ENCODE data around the gene KIF6.

The KIF6 gene

DNA sequence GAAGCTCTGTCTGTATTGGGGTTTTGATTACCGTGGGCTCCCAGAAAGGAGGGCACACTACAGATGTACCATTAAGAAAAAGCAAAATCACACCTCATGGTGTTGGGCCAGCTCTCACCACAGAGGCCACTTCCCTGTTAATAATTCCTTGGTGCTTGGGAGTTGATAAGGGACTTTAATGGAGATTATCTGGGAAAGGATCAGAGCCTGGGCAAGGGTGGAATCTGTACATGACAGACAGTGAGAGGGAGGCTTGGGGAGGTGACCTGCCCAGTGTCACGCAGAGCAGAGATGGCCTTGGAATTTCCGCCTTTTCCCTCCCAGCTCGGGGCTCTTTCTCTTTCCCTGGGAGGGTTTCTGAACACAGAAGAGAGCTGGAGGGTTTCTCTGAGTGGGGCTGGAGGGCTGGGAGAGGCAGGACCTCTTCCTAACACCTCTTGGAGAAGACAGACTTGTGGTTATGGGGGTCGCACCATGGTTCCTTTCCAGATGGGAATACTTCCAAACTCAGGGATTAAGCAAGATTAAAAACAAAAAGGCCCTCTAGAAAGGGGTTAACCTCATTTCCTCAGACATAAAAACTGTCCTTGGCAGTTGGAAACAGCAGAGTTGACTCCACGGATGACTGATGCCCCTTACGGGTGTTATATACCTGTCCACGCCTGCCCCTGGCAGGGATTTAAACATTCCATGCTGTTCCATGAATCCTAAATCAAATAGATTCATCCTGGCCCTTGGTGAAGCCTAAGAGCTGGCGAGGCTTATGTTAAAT, 385.9 kb downstream of the KIF6 start:
- DNase-seq: peak; percentile 14

DNA sequence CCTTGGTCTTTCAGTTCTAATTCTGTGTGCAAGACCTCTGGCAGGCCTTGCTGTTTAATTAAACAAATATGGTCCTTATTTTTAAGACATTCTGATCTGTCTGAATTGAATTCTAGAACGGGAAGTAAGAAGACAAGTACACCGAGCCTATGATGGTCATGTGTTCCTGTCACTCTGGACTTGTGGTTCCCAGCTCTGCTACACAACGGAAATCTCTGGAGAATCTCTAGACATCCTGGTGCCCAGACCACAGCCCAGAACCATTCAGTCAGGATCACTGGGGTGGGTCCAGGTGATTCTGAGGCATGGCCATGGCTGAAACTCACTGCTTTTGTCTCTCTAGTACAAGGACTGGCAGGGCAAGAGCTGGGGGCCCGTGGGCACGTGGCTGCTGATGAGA, 386.8 kb downstream of the KIF6 start:
- no peak for DNase-seq

DNA sequence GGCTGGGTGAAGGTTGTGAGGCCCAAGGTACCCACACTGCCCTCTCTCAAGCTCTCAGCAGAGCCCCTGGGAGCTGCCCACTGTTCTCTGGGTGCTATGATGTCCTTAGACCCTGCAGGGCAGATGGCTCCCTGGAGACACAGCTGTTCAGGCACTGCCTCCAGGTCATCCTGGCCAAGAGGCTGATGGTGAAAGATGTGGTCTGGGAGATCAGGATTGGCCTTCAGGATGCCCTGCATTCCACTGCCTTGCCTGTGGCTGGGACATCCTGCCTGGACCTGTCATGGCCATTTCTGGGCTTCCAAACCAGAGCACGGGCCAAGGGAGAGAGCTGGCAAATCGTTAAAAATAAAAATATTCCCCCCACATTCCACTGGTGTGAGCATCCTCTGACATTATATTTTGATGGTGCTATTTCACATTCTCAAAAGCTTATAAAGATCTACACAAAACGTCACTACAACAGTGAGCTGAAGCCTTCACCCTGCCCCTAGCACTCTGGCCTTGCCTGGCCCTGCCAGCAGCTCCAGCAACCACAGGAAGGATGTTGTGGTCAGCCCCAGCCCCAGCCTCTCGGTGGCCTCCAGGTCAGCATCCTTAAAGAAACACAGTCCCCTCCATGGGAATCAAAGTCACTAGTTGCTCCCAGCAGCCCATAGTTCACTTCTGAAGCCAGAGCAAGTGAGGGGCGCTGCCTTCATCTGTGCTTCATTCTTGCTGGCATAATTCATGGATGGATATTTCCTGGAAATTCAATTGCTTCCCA, 389.2 kb downstream of the KIF6 start:
- no peak for DNase-seq

DNA sequence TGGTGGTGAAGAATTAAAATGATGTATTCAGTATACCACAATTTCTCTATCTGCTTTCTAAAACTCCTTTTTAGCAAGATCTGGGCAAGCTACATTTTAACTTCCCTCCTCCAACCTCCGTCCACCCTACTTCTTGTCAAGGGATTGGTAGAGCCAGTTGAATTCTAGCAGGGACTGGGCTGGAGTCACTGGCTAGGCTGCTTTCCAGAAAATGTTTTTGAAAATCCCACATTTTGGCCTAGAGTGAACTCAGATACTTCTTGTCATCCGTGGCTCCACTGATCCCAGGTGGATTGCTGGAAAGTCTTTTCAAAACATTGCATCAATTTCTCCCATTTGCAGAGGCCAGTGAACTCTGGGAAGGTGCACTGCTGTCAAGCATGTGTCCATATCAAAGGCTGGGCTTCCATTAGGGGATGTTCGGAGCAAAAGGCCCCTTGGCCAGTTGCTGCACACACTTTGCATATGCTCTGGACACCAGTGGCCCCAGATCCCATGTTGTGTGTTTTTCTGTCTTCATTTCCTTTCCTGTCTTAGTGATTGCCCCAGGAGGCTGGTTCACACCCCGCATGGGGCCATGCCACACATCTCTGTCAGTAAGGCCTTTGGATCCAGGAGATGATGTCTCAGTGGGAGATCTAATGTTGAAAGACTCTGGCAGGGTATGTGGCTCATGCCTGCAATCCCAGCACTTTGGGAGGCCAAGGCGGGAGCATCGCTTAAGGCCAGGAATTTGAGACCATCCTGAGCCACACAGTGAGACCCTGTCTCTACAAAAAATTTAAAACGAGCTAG, 391.4 kb downstream of the KIF6 start:
- no peak for DNase-seq

DNA sequence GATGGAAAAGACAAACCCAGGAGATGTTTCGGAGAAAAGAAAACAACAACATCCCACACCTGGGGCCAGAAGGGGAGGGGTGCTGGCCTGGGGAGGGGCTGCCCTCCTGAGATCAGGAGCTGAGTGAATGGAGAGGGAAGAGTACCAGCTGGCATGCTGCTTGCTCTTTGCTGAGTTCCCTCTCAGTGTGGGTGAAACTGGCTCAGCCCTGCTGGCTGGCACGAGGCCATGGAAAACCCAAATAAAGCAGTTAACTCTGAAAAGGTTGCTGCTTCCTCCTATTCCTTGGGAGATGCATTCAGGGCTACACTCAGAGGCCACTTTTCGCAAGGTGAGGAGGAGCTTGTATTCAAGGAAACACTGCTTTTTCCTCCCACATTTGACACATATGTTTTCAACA, 394.7 kb downstream of the KIF6 start:
- DNase-seq: peak; percentile 55

DNA sequence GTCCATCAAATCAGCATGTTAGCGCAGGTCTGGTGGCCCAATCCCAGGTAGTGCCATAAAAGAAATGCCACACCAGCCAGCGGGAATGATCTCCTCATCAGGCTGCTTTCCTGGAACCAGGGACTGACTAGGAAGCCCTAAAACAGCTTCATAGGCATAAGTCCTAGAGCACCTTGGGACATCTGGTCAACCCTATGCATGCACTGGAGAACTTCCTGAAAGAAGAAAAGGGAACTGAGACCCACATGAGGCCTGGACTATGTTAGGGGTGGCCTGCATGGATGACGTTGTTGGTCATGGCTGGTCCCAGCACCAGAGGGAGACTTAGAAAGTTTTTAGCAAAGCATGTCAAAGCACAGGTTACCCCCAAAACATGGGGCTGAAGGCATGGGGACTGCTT, 395.2 kb downstream of the KIF6 start:
- peak; percentile 50 for DNase-seq

DNA sequence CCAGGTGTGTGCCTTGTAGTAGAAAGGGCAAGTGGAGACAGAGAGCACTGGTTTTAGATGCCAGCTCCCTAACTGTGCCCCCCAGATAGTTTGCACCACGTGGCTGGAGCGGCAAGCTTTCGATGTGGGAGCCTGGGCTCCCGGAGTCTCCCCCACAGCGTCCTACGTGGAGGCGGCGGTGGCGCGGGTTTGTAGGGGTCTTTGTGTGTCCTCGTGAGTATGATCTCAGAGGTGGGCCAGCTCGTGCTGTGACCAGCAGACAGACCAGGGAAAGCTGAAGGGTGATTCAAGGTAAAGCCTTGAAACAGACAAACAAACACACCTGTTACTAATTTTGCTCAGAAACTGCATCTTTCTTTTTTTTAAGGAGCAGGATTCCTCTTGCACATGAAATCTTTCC, 397.1 kb downstream of the KIF6 start:
- DNase-seq: no peak

DNA sequence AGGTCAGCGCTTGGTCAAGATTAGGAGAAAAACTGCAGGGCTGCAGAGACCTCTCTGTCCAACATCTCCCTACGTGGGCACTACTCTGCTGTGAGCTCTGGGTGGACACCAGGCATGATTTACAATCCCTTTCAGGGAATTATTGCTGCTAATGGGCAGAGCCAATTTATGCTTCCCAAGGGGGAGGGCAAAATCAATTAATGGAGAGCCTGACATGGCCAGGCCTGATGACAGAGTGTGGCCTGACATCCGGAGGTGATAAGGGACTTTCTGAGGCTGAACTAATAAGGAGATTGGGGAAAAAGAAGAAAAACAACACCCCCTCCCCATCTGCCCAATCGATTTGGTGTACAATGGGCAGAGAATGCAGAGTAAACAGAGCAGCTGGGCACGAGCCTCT, 397.7 kb downstream of the KIF6 start:
- no peak for DNase-seq

DNA sequence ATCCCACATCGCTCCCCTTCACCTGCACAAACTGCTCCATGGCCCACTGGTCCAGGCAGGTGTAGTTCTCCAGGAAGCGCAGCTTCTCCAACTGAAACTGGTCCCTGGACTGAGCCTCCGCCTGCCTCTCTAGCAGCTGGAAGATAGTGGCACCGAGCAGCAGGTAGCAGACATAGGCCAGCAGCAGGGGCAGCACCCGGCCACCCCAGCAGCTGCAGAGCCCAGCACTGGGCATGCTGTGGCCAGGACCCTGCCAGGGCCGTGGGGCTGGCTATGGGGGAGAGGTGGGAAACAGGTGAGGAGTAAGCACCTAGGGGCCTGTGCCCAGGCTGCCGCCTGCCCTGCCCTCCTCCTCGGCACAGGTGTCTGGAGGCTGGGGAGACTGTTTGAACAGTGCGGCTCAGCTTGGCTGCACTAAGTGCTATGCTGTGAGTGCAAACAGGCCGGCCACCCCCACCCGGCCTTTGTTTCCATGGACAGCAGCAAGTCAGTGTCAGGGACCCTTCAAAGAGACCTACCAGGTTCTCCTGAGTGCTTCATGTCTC, 402.8 kb downstream of the KIF6 start, which contains the start of gene KCNK16:
Gene KCNK16 (minus strand): TSS at position 397 of the 545 bp plus-strand sequence. CDS start 162 bp downstream, at position 235.
- DNase-seq: peak; percentile 64

DNA sequence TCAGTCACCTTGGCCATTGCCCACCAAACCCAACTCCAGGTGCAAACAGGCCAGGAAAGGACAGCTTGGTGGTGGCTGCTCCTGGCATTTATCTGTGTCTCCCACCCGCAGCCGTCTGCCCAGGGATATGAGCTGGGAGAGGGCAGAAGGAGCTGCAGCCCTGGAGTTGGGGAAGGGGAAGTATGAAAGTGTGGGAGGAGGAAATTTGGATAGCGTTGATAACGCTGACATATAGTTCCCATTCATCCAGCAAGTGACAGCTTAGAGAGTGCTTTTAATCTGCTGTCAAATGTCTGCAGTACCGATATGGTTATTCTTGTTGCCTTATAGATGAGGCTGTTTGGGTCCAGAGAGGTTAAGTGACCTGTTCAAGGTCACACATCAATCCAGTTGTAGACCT, 403.4 kb downstream of the KIF6 start:
- no peak for DNase-seq

DNA sequence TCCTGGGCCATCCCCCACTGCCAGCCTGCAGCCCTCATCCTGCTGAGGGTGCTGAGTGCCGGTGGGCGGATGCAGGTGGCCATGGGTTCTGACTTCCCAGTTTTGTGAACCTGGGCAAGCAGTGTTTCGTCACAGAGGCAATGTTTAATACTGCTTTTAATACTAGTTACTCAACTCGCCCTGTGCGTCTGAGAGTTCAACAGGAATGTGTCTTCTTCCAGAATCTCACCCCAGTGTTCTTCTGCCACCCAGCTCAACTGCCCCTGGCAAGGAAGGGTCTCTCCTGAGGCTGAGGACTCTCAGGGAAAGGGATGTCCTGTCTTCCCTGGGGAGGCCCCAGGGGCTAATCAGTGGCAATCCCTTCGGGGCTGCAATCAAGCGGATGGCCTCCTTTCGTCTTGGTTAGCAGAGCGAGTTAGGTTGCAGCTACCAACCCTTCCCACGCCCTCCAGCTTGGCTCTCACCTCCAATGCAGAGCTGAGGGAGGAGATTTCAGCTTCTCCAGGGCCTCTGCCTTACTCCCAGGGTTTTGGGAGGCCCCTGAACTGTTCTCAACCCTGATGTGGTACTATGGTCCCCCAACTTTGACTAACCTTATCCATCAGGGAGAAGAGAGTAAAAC, 404.7 kb downstream of the KIF6 start:
- no peak for DNase-seq

DNA sequence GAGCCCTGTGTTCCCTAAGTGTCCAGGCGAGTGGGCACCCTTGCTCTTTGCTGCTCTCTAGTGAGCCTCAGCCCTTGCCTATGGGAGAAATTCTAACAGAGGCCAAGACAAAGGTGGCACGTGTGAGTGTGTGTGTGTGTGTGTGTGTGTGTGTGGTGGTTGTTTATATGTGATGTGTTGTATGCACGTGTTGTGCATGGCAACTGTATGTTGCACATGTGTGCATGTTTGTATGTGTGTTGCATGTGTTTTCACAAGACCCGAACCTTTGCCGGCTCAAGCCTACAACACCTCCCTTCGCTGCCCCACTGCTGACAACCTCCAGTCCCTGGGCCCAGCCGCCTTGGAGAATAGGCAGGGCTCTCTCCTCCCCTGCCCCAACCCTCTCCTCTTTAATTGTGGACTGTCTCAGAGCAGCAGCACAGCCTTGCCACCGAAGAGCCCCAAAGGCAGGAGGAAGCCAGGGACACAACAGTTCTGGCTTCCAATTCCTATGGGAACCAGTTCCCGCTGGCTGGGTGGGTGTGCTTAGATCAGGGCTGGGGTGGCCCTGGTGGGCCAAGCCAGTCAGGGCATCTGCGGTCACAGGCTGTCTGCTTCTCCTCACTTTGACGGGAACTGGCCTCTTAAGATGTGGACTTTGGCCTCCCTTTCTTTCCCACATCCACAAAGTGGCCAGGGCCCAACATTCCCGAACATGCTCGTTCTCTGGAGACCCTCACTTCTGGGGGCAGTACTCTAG, 405.4 kb downstream of the KIF6 start:
- no peak for DNase-seq

DNA sequence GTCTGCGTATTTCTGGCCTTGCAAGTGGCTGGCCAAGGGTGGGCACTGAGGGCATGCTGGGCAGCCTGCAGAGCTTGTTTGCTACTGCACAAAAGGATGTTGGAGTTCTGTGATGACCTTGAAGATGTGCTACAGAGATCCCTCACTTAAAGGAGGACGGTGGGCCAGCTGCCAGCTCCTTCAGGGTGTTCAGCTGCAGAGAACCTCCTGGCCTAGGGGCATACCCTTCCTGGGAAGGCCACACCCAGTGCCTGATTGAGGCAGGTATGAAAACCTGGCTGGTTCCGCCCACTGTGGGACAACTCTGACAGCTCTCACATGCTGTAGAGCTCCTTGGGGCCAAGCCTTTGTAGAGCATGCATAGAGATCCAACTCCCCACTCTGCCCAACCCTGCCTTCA, 408.0 kb downstream of the KIF6 start:
- DNase-seq: no peak

DNA sequence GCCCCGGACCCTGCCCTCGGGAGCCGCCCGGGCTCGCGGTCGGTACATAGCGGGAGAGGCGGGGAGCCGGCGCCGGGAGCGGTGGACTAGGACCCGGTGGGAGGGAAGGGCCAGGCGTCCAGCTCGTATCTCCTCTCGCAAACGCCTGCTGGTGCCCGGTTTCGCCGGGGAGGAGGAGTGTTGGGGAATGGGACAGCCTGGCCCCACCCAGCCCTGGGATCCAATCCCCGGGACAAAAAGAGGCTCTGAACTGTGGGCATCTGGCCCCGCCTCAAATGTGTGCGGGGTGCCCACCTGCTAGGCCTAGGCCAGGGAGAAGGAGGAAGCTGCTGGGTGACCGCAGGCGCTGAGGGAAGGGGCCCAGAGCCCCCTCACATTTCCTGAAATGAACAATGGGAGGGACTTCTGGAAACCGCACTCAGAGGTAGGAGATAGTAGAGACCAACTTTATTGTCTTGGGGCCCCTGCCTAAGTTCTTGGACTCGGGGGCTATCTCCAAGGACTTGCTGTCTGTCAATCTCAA, 410.9 kb downstream of the KIF6 start, which contains the start of gene KCNK17:
Gene KCNK17 (minus strand): TSS at position 147 of the 523 bp plus-strand sequence. CDS start 99 bp downstream, at position 48.
- no peak for DNase-seq

DNA sequence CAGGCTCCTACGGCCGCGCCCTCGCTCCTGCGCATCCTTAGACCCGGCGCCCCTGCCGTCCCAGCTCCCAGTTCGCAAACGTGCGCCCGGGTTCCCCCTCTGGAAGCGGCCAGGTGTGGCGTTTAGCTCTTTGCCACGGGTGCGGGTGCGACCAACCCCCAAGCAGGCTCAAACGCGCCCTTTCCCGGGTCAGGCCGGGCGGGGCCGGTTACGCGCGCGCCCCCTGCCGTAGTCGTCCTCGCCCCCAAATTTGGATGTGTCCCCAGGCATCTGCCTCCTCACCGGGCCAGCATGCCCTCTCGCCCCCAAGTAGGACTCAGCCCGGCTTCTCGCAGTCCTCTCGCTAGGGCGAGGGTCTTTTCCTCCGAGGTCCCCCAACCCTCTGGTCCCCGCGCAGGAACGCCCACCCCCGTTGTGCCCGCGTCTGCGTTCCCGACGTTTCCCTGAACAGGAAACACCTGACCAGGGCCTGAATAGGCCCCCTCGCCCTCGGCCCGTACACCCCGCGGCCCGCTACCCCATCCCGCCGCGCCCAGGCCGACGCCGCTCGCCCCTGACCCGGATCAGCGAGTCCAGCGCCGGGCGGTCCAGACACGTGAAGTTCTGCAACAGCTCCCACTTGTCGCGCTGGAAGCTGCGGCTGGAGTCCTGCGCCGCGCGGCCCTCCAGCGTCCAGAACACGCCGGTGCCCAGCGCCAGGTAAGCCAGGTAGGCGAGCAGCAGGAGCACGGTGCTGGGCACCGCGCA, 411.5 kb downstream of the KIF6 start:
- DNase-seq: no peak

DNA sequence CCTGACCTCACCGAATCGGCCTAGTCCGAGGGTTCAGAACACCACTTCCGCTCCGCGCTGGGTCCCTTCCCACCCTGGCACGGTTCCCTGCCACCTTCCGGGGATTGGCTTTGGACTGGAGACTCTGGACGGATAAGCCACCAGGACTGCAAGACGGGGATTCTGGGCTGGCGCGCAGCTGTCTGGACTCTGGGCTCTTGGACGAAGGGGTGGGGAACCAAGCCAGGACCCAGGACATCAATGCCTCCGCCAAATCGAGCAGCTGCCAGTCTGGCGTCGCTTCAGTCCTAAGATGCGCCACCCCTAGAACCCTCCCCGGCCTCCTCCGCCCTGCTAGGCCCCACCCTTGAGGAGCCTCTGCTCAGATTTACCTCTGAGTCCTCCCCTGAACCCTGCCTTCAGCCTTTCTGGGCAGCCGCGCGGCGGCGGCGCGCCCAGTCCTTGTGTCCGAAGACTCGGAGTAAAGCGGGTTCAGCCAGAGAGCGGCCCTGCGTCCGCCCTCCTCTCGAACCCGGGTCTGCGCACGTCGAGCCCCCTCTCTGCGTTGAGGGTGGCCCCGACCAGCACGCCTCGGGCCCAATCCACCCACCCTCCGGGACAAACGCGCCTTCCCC, 412.2 kb downstream of the KIF6 start:
- DNase-seq: no peak

DNA sequence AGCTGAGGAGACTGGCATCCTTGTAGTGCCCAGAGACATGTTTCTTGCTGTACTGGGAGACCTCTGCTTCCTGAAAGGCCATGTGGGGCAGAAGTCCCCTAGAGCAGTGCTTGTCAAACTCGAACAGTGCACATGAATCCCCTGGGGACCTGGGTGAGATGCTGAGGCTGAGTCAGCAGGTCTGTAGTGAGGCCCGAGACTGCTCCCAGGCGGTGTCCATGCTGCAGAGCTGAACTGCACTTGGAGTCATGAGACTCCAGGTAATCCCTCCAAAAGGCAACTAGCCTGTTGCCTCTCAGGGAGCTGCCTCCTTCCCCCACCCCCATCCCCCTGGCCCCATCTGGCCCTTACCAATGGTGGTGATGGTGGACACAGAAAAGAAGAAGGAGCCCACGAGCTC, 414.7 kb downstream of the KIF6 start:
- no peak for DNase-seq

DNA sequence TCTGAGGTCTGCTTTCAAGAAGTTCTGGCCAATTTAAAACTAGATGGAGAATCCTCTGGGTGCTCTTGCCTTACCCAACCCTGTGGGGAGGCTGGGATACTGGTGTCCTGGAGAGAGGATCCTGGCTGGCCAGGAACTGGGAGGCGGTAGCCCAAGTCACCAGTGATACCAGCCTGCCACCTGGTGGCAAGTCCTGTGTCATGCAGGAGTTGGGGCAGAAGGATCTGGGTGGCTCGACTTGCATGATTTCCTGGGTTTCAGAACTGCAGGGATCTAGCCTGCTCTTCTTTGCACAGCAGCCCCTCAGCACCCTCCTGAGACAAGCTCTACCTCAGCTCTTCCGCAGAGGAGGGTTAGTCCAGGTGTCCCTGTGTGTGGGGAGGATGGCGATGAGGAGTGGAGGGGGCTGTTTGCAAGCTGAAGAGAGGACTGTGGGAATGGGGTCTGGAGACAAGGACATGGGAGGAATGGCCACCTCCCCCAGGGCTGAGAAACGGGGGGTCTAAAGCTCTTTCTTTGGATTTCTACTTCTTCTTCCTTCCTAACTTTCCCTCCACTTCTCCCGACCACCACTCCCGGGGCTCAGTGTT, 415.2 kb downstream of the KIF6 start:
- DNase-seq: peak; percentile 62

DNA sequence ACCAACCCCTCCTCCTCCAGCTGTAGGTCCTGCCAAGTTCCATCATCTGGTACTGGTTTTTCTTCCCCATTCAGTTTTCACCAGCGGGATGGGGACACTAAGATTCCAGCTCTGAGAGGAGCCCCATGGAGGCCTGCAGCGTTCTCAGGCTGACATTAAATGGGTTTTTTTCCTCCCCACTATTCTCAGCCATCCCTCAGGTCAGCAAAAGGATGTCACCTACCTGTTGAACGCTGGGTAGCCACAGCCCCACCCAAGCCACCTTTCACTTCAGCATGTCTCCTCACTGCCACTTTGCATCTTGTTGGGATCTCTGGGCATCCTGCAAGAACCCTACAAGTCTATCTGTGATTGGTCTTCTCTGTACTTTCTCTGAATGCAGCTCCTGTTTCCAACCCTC, 417.7 kb downstream of the KIF6 start:
- DNase-seq: no peak

DNA sequence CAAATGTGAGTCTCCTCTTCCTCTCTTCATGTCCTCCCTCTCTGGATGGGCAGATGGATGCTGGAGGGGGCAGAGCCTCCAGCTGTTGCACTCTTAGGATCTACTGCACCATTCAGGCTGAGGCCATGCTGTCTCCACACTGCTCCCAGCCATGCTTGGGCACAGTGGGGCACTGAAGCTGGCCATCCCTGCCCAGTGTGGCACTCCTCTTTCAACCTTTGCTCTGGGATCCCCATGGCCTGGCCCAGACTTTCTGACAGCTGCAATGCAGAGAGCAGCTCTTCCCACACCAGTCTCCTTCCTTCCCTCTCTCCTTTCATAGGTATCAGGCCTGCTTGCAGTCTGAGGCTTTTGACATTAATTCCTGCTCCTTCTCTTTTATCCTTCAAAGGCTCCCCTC, 420.3 kb downstream of the KIF6 start:
- DNase-seq: no peak
